GM12878 (cell line): ENCODE data around the gene DNMT1. TPM values are rescaled to one million over a fixed set of nuclear protein-coding genes. Genes with fewer than 3 reads are reported as not detected.

Experiments used
- ATAC-seq: fragments of 200-7000 bp; cut with Tn5 transposase; 3 replicates; pipeline ENCODE4 v1.9.1; 2020; ENCODE audit warnings: mild to moderate bottlenecking, moderate library complexity
- BruUV-seq: library from RNA; stranded (reverse); fragments of 400-500 nt; replicated peaks from 2 replicates; lab custom pipeline; 2021; lab: Mats Ljungman, UMichigan
- CTCF ChIA-PET: fragments of 300-600 bp; sonication (Branson Sonifier 250); formaldehyde crosslinking; extraction: SDS; loops from one replicate; lab custom pipeline; 2021; ENCODE audit warnings: inconsistent platforms; lab: Yijun Ruan, JAX
- POLR2A ChIA-PET: fragments of 350-600 bp; formaldehyde crosslinking; extraction: SDS; loops from one replicate; lab custom pipeline; 2021; ENCODE audit warnings: inconsistent platforms; lab: Charles Lee
- RAD21 ChIA-PET: fragments of 300-600 bp; sonication (Branson Sonifier 250); formaldehyde crosslinking; loops from one replicate; lab custom pipeline; 2023; ENCODE audit warnings: antibody characterized with exemption; ENCODE audit not compliant: unreplicated experiment; lab: Charles Lee
- SMC1A ChIA-PET: fragments of 300-600 bp; sonication (Branson Sonifier 250); formaldehyde crosslinking; loops from one replicate; lab custom pipeline; 2023; ENCODE audit not compliant: unreplicated experiment, uncharacterized antibody; lab: Charles Lee
- DNase-seq: peaks from one replicate; pipeline ENCODE4 v3.0.0-alpha.2; 2011; ENCODE audit warnings: low read depth, low spot score
- FAIRE-seq: peaks from 3 replicates; lab custom pipeline; 2011; peaks lifted over from hg19 to GRCh38; lab: Jason Lieb, UNC
- H2AFZ ChIP-seq: 2 replicates; pipeline ENCODE4 v1.6.0; 2011; ENCODE audit warnings: low read depth, low read length, control low read depth; ENCODE audit not compliant: control insufficient read depth
- H3K27ac ChIP-seq: 2 replicates; pipeline ENCODE4 v1.5.1; 2011; ENCODE audit warnings: control low read depth; ENCODE audit not compliant: control insufficient read depth, insufficient read depth
- H3K27me3 ChIP-seq, 2 experiments: replicated peaks in 1 of 2; 2 replicates each; pipeline versions ENCODE4 v1.6.0 to v1.6.1; 2011; ENCODE audit warnings: low read length in 1 of 2; ENCODE audit not compliant: control insufficient read depth in 2 of 2, insufficient read depth in 2 of 2
- H3K36me3 ChIP-seq, 2 experiments: 2 replicates each; pipeline ENCODE4 v1.5.1; 2011; ENCODE audit warnings: low read length in 1 of 2; ENCODE audit not compliant: control insufficient read depth in 2 of 2, insufficient read depth in 2 of 2
- H3K4me1 ChIP-seq: 2 replicates; pipeline ENCODE4 v1.6.1; 2011; ENCODE audit warnings: mild to moderate bottlenecking, low read length, moderate library complexity, mixed read lengths; ENCODE audit not compliant: control insufficient read depth, insufficient read depth
- H3K4me2 ChIP-seq: 2 replicates; pipeline ENCODE4 v1.6.0; 2011; ENCODE audit warnings: control low read depth; ENCODE audit not compliant: control insufficient read depth, insufficient read depth
- H3K4me3 ChIP-seq: fragments of 200-600 bp; sonication (generic); 2 replicates; pipeline ENCODE4 v1.5.1; 2016
- H3K79me2 ChIP-seq: 2 replicates; pipeline ENCODE4 v1.6.0; 2011; ENCODE audit warnings: low read length; ENCODE audit not compliant: control insufficient read depth, insufficient read depth
- H3K9ac ChIP-seq: 2 replicates; pipeline ENCODE4 v1.8.0; 2011; ENCODE audit warnings: low read length, control low read depth, mixed read lengths; ENCODE audit not compliant: control insufficient read depth, insufficient read depth
- H3K9me3 ChIP-seq: replicated peaks from 3 replicates; pipeline ENCODE4 v1.5.1; 2011; ENCODE audit warnings: mild to moderate bottlenecking, low read length; ENCODE audit not compliant: control insufficient read depth, insufficient read depth
- H4K20me1 ChIP-seq: 2 replicates; pipeline ENCODE4 v1.6.0; 2011; ENCODE audit not compliant: control insufficient read depth, insufficient read depth
- BACH1 ChIP-seq: fragments of 450-650 bp; IDR thresholded peaks from 2 replicates; pipeline ENCODE4 v1.6.1; 2017; ENCODE audit warnings: mild to moderate bottlenecking, borderline replicate concordance
- HDAC2 ChIP-seq: fragments of 200-600 bp; sonication (generic); IDR thresholded peaks from 2 replicates; pipeline ENCODE4 v1.6.1; 2017
- JUND ChIP-seq: IDR thresholded peaks from 2 replicates; pipeline ENCODE4 v1.6.1; 2012; ENCODE audit warnings: low read depth, mild to moderate bottlenecking, low read length, improper control_type of control experiment, moderate library complexity
- MAX ChIP-seq: IDR thresholded peaks from 2 replicates; pipeline ENCODE4 v1.6.1; 2012; ENCODE audit warnings: low read depth, low read length, improper control_type of control experiment
- MLLT1 ChIP-seq: fragments of 450-650 bp; IDR thresholded peaks from 2 replicates; pipeline ENCODE4 v1.6.1; 2016; ENCODE audit warnings: mild to moderate bottlenecking
- NFIC ChIP-seq: IDR thresholded peaks from 2 replicates; pipeline ENCODE4 v1.6.1; 2012; ENCODE audit warnings: low read depth, mild to moderate bottlenecking, inconsistent platforms, low read length, moderate library complexity
- NKRF ChIP-seq: fragments of 450-650 bp; conservative IDR thresholded peaks from 2 replicates; pipeline ENCODE4 v1.6.1; 2017; ENCODE audit warnings: mild to moderate bottlenecking, moderate library complexity
- RELA ChIP-seq: fragments of 450-650 bp; IDR thresholded peaks from 2 replicates; pipeline ENCODE4 v1.8.0; 2014; ENCODE audit warnings: borderline replicate concordance; ENCODE audit not compliant: partially characterized antibody
- SPI1 ChIP-seq: IDR thresholded peaks from 2 replicates; pipeline ENCODE4 v1.6.1; 2011; ENCODE audit warnings: low read depth, mild to moderate bottlenecking, low read length, moderate library complexity, borderline replicate concordance; ENCODE audit not compliant: insufficient read depth
- STAT1 ChIP-seq: fragments of 450-650 bp; conservative IDR thresholded peaks from 2 replicates; pipeline ENCODE4 v1.6.1; 2014; ENCODE audit warnings: antibody characterized with exemption, mild to moderate bottlenecking
- ZBTB33 ChIP-seq: fragments of 450-650 bp; IDR thresholded peaks from 2 replicates; pipeline ENCODE4 v1.6.1; 2017; ENCODE audit warnings: mild to moderate bottlenecking
- ZBTB4 ChIP-seq: fragments of 450-650 bp; formaldehyde crosslinking; IDR thresholded peaks from 2 replicates; pipeline ENCODE4 v1.4.0; 2022; ENCODE audit warnings: mild to moderate bottlenecking, moderate library complexity
- WGBS: methylation state at CpG from one replicate; pipeline ENCODE4 v1.1.6; 2016; ENCODE audit warnings: low lambda C conversion rate; ENCODE audit not compliant: insufficient replicate concordance, insufficient coverage; ENCODE audit errors: missing lambda C conversion rate; 5-methylcytosine and 5-hydroxymethylcytosine counted together
- in situ Hi-C: fragments of 300-500 bp; cut with MboI; formaldehyde crosslinking; loops from 9 replicates; pipeline ENCODE4 v1.14.3; 2018; ENCODE audit warnings: mixed read lengths
- intact Hi-C: fragments of 100-400 bp; cut with micrococcal nuclease; formaldehyde crosslinking; loops from one replicate; pipeline ENCODE4 v1.14.2; 2022; ENCODE audit not compliant: unreplicated experiment
- polyA plus RNA-seq, 11 experiments: library from polyadenylated mRNA; depleted of rRNA in 4 of 11; unstranded in 6 of 11; stranded (reverse) in 5 of 11; fragments of >200 nt; fragmentation: Nextera tagmentation in 4 of 11; fragmentation: Illumina TruSeq in 1 of 11; extraction: Ambion mirVana in 4 of 11; extraction: Trizol in 1 of 11; gene quantifications; 1 replicate in 1 of 11; 2 replicates in 10 of 11; pipeline versions ENCODE4 v1.2.1 to v1.2.3, GENCODE V29; 2011 to 2016; ENCODE audit warnings: inconsistent platforms in 2 of 11, missing spikeins in 2 of 11, low read depth in 1 of 11
- total RNA-seq, 4 experiments: library from RNA; depleted of rRNA in 3 of 4; stranded (reverse); fragments of >200 nt in 3 of 4; fragmentation: Illumina TruSeq in 1 of 4; extraction: Trizol in 1 of 4; gene quantifications; 2 replicates each; pipeline versions ENCODE4 v1.2.1 to v1.2.3, GENCODE V29; 2013 to 2021

The DNMT1 gene
- total and polyA plus RNA-seq, 10 of the 15 experiments (the other 5 are each of a cell fraction or from before 2014, with no cell fraction given), result 70.0 to 290 (median 133) TPM

GRCh38 chr19:10193790-10194499 is 808 bp downstream of the DNMT1 start:
- BruUV-seq, result TSS peak; percentile 68
- ATAC-seq (peak; percentile 37), DNase-seq (no peak), FAIRE-seq (no peak)
- ChIA-PET RAD21 (interaction anchor here (1.0 to 3.2 kb wide), 7 partner anchors 52 to 224 kb away, joined by 3 to 18 read pairs (median 4); partner anchors contain the start of genes ICAM1 and TYK2), SMC1A (interaction anchor here (0.6 to 2.2 kb wide), 6 partner anchors 32 to 262 kb away, joined by 3 to 12 read pairs (median 6); no protein-coding TSS in a partner anchor), CTCF (interaction anchor here (0.6 to 1.9 kb wide), 4 partner anchors 42 to 263 kb away, joined by 3 to 19 read pairs (median 4); no protein-coding TSS in a partner anchor), POLR2A (interaction anchor here (0.7 to 1.8 kb wide), 4 partner anchors 38 to 88 kb away, joined by 3 to 7 read pairs (median 4); partner anchors contain the start of gene PPAN)
- peak overlapping the region; percentile 93 for H2AFZ ChIP-seq
- WGBS, result 1% methylated on average over 30 of the region's 30 CpGs
- in situ Hi-C loops (no loop called here), intact Hi-C loops (loop anchor here (2.0 kb wide), 1 partner anchor 57 kb away; no protein-coding TSS in a partner anchor)
- peaks cover 2 to 7% of the 10 kb centered on the region in 2 experiments; a peak in 3 of 4 replicates for H3K36me3 ChIP-seq
- peaks cover 23% of the 10 kb centered on the region for H3K4me1 ChIP-seq
- H3K79me2 ChIP-seq, result peaks cover 55% of the 10 kb centered on the region
- H3K27me3 ChIP-seq, result no peaks in the 10 kb centered on the region
- peak overlapping the region; percentile 100 for H3K4me3 ChIP-seq
- H3K27ac ChIP-seq, result peak overlapping the region; percentile 91
- peak overlapping the region; percentile 87 for H3K4me2 ChIP-seq
- H3K9me3 ChIP-seq, result no peaks in the 10 kb centered on the region; the same call in 2 of the 3 replicates
- no peaks in the 10 kb centered on the region for H4K20me1 ChIP-seq
- peak overlapping the region; percentile 99 for H3K9ac ChIP-seq
- TF ChIP-seq SPI1, result 0 out of 2 replicates have a peak, but pooled peaks have one; percentile 10
- TF ChIP-seq JUND, result no peak
- TF ChIP-seq NFIC, result no peak
- no peak for TF ChIP-seq MAX
- TF ChIP-seq NKRF, result 0 out of 2 replicates have a peak, but pooled peaks have one; percentile 1
- no peak for TF ChIP-seq RELA
- no peak for TF ChIP-seq ZBTB33
- TF ChIP-seq HDAC2, result no peak
- TF ChIP-seq BACH1, result no peak
- 0 out of 2 replicates have a peak, but pooled peaks have one; percentile 40 for TF ChIP-seq MLLT1
- TF ChIP-seq ZBTB4, result no peak
- TF ChIP-seq STAT1, result no peak
